Cardiac muscle cell (in vitro differentiated cells and primary cell): ENCODE results near the gene POM121. TPM values are rescaled to one million over a fixed set of nuclear protein-coding genes. Genes with fewer than 3 reads are reported as not detected.
"Not testable (repeated sequence)": the region's sequence is repeated elsewhere in the genome, so short reads cannot be mapped to it uniquely, and the experiment has no call there.

ENCODE experiments used
- DNase-seq, 2 donors: peaks; one replicate each; pipeline versions ENCODE4 v3.0.0 to v3.0.0-alpha.2; 2010 to 2017; ENCODE audit warnings: low read depth in 1 of 2, low spot score in 1 of 2
- H3K27ac ChIP-seq: fragments of 200-600 bp; sonication (generic); 2 replicates; pipeline ENCODE4 v1.5.1; 2016
- H3K27me3 ChIP-seq: fragments of 200-600 bp; sonication (generic); 2 replicates; pipeline ENCODE4 v1.6.0; 2016; ENCODE audit warnings: control low read depth
- H3K36me3 ChIP-seq: fragments of 200-600 bp; sonication (generic); 2 replicates; pipeline ENCODE4 v1.5.1; 2016; ENCODE audit warnings: control low read depth
- H3K4me1 ChIP-seq: fragments of 200-600 bp; sonication (generic); 2 replicates; pipeline ENCODE4 v1.8.1; 2017; ENCODE audit warnings: low read depth, mild to moderate bottlenecking, mixed run types
- H3K4me3 ChIP-seq: fragments of 200-600 bp; sonication (generic); 2 replicates; pipeline ENCODE4 v1.5.1; 2016; ENCODE audit warnings: mild to moderate bottlenecking
- H3K9me3 ChIP-seq: fragments of 200-600 bp; sonication (generic); 2 replicates; pipeline ENCODE4 v1.5.1; 2017; ENCODE audit warnings: low read depth, mild to moderate bottlenecking, control low read depth
- CTCF ChIP-seq: IDR thresholded peaks from 2 replicates; pipeline ENCODE4 v1.5.1; 2012; ENCODE audit warnings: low read depth, mild to moderate bottlenecking, low read length
- polyA plus RNA-seq: library from polyadenylated mRNA; unstranded; fragments of >200 nt; fragmentation: Nextera tagmentation; extraction: Ambion mirVana; gene quantifications from 2 replicates; pipeline ENCODE4 v1.2.1, GENCODE V29; 2016
- total RNA-seq: library from RNA; depleted of rRNA; stranded (reverse); fragments of >200 nt; gene quantifications from 2 replicates; pipeline ENCODE4 v1.2.3, GENCODE V29; 2016

Gene POM121
- total and polyA plus RNA-seq, 2 experiments from 2014 or later = 16.1 to 16.6 TPM

GRCh38 chr7:72919256-72919775 is 5.6 kb upstream of the POM121 start:
- H3K9me3 ChIP-seq = no peaks in the 10 kb centered on the region
- no peaks in the 10 kb centered on the region for H3K27me3 ChIP-seq
- H3K36me3 ChIP-seq = peaks cover 4% of the 10 kb centered on the region
- no peak overlapping the region for H3K4me3 ChIP-seq
- no peak for DNase-seq
- H3K4me1 ChIP-seq = peaks cover 4% of the 10 kb centered on the region
- no peak overlapping the region for H3K27ac ChIP-seq
- TF ChIP-seq CTCF = no peak

- Histone ChIP-seq H3K9me3 (no peaks in the 10 kb centered on the region), H3K27ac (peak overlapping the region; percentile 98), H3K36me3 (peaks cover 30% of the 10 kb centered on the region), H3K4me1 (peaks cover 5% of the 10 kb centered on the region), H3K27me3 (no peaks in the 10 kb centered on the region), H3K4me3 (peak overlapping the region; percentile 55)
- no peak for TF ChIP-seq CTCF
- DNase-seq = peak in 1 of 2 donors; percentile 6
Observed at GRCh38 chr7:72924386-72924732, 536 bp upstream of the POM121 start.

GRCh38 chr7:72925546-72926120 is 738 bp downstream of the POM121 start:
- TF ChIP-seq CTCF = no peak
- no peaks in the 10 kb centered on the region for H3K9me3 ChIP-seq

GRCh38 chr7:72927791-72928190 is 2.9 kb downstream of the POM121 start:
- not testable (repeated sequence) for H3K4me1 ChIP-seq, H3K27ac ChIP-seq, H3K9me3 ChIP-seq, H3K27me3 ChIP-seq, H3K4me3 ChIP-seq, DNase-seq
- H3K36me3 ChIP-seq = peaks cover 54% of the 10 kb centered on the region

More at GRCh38 chr7:72925546-72926120, 738 bp downstream of the POM121 start:
- H3K4me1 ChIP-seq = peaks cover 5% of the 10 kb centered on the region
- peaks cover 42% of the 10 kb centered on the region for H3K36me3 ChIP-seq
- H3K4me3 ChIP-seq = peak overlapping the region; percentile 55
- no peaks in the 10 kb centered on the region for H3K27me3 ChIP-seq
- peak overlapping the region; percentile 98 for H3K27ac ChIP-seq
- DNase-seq = peak; percentile 6 to 46

GRCh38 chr7:72928216-72928615 is 3.3 kb downstream of the POM121 start:
- peaks cover 54% of the 10 kb centered on the region for H3K36me3 ChIP-seq
- not testable (repeated sequence) for H3K27me3 ChIP-seq, H3K4me3 ChIP-seq, DNase-seq, H3K9me3 ChIP-seq, H3K27ac ChIP-seq, H3K4me1 ChIP-seq

GRCh38 chr7:72942022-72942705 is 17.3 kb downstream of the POM121 start:
- H3K9me3 ChIP-seq, H3K36me3 ChIP-seq, H3K27ac ChIP-seq, DNase-seq, H3K27me3 ChIP-seq, H3K4me1 ChIP-seq, H3K4me3 ChIP-seq: not testable (repeated sequence)

GRCh38 chr7:72942956-72943355 is 18.1 kb downstream of the POM121 start:
- not testable (repeated sequence) for H3K27ac ChIP-seq, H3K36me3 ChIP-seq, H3K27me3 ChIP-seq, H3K9me3 ChIP-seq, DNase-seq, H3K4me3 ChIP-seq, H3K4me1 ChIP-seq

GRCh38 chr7:72944937-72945336 is 20.0 kb downstream of the POM121 start:
- H3K9me3 ChIP-seq, H3K27ac ChIP-seq, H3K4me1 ChIP-seq: not testable (repeated sequence)

GRCh38 chr7:72945597-72945996 is 20.7 kb downstream of the POM121 start:
- H3K4me1 ChIP-seq, H3K9me3 ChIP-seq, H3K4me3 ChIP-seq, H3K27me3 ChIP-seq, H3K36me3 ChIP-seq, H3K27ac ChIP-seq, DNase-seq: not testable (repeated sequence)

More at GRCh38 chr7:72944937-72945336, 20.0 kb downstream of the POM121 start:
- H3K36me3 ChIP-seq, DNase-seq, H3K27me3 ChIP-seq, H3K4me3 ChIP-seq: not testable (repeated sequence)
